HG03558 (cell line): Measurements from ENCODE around the gene ZEB2.

ENCODE experiments used
- ATAC-seq: cut with Tn5 transposase; IDR thresholded peaks from one replicate; pipeline ENCODE4 v1.9.1; 2021; ENCODE audit warnings: moderate number of reproducible peaks; ENCODE audit not compliant: unreplicated experiment; ENCODE audit errors: extremely low read depth

Gene ZEB2

DNA sequence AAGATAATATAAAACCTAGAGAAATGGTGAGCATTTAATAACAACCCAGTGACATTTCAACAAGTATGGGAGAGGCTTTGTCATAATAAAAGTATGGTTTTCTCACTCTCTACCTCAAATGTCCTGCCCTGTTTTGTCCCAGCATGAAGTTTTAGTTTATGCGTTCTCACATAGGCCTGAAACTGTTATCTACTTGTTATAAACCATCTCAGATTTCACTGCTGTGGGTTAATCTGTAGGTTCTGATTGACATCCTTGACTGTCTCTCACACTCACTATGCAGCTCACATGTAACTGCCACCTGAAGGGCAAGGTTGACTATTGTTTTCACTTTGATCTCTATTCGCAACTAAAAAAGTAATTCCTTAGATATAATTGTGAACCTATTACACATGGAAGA, 44.9 kb downstream of the ZEB2 start:
- ATAC-seq = no peak

DNA sequence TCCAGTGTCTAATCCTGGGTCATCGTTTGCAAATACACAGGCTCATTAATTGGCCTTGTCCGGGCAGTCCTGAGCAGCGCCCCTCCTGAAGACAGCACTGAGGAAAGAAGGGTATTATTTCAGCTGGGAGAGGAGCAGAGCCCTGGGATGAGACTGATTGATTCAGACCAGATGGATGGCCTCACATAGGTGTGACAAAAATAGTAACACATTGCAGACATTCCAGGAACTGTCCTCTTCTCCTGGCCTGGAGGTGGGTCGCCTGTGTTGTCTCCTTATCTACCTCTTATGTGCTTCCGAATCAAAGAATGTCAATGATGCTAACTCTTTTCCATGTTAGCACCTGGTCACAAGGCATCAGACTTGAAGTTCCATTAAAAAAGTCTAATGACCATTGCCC, 45.9 kb downstream of the ZEB2 start:
- no peak for ATAC-seq

DNA sequence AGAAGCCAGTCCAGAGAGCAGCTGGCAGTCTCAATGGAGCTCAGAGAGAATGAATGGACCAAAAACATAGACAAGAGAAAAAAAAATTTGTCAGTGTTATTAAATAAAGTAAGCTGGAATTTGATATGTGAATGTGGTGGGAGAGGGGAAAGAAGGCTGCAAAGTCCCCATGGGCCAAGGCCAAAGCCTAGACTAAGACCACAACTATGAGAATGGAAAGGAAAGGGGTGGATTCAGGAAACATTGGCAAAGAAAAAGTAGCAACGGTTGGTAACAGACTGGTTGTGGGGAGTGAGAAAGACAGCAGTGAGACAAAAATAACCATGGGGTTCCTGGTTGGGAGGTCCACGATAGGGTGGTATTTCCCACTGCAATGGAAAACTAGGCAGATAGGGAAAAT, 47.0 kb downstream of the ZEB2 start:
- ATAC-seq = no peak

DNA sequence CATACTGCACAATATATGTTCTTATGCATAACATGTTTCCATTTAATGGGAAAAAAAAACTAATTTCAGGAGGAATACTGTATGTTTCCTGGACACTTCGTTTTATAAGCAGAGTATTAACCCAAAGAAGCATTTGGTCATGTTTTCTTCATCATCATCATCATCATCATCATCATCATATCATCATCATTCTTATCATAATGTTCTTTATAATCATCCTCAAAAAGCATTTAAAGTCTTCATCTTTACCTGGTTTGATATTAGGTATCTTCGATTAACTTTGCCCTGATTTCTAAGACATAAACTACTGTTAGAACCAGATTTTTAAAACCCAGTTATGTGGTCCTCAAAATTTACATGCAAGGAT, 47.9 kb downstream of the ZEB2 start:
- no peak for ATAC-seq

DNA sequence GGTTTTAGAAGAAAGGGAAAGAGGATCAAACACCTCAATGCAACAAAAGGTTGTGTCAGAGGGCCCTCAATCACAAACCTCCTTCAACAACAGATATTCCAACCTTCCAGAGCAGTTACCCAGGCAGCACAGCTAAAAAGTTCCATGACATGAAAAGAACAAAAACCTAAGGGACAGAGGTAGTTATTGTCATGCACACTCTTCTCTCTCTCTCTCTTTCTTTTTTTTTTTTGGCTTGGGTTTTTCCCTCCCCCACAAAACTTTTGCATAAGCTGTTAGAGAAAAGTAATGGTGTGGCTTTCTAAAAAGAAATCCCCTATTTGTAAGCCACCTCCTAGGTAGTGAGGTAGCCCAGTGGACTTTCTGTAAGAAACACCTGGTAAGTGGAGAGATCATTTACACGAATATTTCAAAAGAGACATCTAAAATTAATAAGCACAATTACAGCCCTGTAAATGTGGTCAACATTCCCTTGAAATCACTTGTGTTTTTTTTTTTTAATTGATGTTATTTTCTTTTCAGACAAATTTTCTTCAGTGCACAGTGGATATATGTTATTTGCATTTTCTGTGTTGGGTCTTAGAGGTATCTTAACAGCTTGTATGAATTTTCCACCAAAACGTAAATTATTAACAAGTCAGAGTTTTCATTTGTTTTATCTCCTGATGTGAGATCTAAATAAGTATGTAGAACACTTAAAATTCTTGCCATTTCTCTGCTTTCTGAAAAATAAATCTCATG, 48.4 kb downstream of the ZEB2 start:
- peak; percentile 85 for ATAC-seq

DNA sequence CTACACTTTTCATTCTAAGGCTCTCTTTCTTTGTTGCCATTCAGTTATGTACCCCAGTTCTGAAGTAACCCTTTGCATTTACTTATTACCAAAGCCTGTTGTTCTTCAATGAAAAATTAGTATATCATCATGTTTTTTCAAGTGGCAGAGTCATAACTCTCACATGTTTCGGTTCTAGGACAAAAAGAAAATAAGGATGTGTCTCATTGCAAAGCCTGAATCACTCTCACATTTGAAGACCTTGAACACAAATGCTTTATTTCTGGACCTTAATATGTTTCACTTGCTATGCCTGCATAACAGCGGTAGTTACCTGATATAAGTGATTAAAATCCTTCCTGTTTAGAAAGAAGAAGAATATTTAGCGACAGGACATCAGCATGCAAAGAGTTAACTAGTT, 49.1 kb downstream of the ZEB2 start:
- no peak for ATAC-seq

DNA sequence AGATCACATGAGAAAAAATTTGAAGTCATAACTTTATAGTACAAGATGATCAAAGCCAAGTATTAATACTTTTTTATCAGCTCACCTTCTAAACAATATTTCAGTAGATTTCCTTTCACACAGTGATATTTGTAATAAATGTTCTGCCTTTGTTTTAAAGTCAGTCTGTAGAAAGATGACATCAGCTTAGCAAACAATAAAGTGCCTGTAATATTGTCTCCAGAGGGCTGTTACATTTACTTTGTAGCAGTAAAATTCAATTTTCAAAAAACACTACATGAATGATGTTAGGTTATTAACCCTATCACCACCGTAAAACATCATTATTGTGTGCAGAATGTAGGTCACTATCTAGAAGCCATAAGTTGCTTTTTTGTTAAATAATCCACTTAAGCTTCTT, 49.6 kb downstream of the ZEB2 start:
- ATAC-seq = no peak

DNA sequence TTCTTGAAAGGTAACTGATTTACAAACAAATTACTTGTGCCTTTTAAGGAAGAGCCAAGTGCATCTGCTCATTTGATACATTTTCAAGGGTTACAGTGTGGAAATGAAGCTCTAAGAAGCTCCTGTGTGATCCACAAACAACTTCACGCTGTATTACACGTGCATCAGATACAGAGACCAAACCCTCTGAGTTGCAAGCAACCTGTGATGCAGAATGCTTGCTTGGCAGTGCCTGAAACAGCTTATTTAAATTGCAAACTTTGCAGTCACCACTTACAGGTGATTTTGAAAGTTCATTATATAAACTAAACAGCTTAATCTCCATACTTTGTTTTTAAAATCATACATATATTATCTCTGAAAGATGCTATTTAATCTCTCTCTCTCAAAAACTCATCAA, 50.1 kb downstream of the ZEB2 start:
- no peak for ATAC-seq

DNA sequence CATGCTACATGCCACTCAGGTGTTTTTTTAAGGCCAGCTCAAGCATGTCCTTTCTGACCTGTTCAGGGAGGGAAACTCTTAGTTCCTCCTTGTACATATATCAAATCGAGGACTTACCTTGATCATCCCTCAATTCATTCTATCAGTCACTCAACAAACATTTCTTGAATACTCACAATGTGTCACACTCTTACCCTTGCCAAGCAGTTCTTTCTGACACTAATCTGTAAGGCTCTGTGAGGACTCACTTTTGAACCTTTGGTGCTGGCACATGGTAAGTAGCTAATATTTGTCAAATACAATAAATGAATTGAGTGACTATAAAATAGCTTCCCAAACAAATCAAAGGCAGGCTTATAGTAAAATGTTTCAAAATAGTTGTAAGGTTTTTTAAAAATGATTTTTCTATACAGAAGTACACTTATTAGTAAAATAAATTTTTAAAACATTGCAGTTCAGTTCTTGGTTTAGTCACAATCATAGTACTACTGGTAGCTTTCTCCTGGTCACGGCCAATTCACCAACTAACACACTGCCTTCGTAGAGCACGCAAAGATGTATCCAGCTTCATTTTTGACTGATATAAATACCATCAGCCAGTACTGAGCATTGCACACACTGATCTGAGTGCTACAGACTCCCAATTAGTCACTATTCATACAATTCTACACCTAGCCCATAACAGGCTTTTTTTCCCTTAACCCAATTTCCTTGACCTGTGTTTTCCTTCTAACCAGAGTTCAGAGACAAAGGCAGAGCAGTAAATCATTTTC, 50.9 kb downstream of the ZEB2 start:
- ATAC-seq = no peak

DNA sequence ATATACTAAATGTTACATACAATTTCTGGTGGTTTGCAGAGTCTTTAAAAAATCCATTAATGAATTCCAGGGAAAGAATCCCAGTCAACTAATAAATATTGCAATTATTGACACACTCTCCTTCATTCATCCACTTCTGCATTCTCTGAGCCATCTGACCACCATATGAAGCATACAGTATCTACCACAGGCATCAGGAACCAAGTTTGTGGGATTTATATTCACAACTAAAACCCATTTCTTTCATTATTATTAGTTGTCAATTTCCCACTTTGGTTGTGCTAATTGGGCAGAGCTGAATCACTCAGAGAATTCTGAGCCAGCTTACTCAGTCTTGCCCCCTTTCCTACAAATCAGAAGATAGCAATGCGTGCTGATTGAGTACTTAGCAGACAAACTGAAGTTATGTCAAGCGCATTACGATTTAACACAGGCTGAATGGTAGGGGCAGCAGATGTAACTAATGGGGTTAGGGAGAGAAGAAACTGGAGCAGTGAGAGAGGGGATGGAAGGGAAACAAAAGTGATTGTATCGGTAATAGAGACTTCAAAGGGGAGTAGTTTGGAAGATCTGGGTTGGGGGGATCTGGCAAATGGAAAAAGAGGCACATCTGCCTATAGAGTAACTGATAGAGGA, 52.3 kb downstream of the ZEB2 start:
- no peak for ATAC-seq

DNA sequence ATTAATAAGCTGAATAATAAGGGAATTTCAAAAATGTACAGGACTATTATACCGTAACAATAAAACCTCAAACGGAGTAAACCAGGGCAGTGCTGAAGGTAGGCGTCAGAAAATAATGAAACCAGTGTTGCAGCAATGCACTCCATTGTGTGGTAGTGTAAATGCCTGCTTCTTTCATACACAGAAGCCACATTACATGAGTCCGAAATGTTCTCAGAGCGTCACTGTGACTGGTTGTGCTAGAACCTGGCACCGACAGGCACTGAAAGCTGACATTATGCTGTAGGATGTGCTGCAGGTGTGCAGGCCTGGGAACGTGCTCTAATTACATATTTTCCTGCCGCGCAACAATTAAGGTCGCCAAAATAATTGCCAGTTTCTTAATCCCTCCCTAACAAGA, 53.3 kb downstream of the ZEB2 start:
- ATAC-seq = no peak

DNA sequence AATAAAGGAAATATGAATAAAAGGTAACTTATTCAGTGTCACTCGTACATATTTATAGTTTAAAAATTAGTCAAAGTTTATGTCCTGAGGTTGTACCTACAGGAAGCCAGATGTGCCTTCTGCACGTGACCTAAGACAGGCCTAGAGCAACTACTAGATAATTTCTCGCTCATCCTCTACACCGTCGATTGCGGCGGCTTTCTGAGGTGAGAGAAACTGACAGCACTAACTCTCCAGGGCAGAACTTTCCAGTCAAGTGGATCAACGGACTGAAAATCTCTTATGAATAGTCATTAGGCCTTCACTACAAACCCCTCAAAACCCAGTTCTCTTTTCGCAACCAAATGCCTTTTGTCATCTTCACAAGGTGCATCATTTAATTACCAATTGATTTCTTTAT, 54.2 kb downstream of the ZEB2 start:
- no peak for ATAC-seq

DNA sequence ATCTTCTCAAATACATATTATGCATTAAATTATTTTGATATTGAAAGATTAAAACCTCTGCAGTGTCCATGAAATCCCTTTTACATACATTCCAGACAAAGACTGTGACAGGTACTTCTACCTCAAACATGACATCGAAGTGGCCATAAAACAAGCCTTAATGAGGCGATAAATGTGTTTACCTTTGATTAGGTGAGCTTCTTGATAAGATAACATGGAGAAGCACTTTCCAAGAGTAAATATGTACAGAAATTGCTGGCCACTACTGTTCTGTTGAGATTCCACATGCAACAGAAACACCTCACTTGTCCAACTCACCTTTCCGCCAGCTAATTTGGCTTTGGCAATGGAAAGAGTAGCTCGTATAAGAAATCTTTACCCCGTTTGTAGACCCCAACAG, 55.2 kb downstream of the ZEB2 start:
- no peak for ATAC-seq

DNA sequence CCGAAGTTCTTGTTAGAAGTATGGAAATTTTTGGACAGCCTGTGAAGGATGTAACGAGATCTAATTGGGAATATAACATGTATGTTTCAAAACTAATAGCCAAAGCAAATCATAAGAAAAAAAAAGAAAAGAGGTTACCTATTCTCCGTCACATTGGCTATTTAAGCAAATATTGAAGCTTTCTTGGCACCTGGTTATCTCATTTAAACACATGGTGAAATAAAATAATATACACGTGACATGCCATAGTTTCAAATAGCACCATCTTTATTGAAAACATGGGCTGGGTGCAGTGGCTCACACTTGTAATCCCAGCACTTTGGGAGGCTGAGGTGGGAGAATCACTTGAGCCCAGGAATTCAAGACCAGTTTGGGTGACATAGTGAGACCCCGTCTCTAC, 56.7 kb downstream of the ZEB2 start:
- ATAC-seq = no peak

DNA sequence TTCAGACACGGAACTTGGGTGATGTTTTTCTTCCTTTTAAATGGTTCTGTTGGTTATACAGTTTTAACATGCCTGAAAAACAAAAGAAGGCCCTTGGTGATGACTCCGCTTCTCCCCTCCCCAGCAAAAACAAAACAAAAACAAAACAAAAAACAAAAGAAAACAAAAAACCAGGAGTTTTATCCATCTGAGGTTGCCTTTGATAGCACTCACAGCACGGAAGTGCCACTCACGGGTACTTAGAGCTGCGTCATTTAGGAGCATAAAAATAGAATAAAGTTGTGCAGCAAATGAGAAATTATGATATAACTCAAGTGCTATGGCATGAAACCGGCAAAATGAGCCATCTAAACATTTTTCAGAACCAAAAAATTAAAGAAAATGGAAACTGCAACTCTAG, 57.7 kb downstream of the ZEB2 start:
- ATAC-seq = no peak

DNA sequence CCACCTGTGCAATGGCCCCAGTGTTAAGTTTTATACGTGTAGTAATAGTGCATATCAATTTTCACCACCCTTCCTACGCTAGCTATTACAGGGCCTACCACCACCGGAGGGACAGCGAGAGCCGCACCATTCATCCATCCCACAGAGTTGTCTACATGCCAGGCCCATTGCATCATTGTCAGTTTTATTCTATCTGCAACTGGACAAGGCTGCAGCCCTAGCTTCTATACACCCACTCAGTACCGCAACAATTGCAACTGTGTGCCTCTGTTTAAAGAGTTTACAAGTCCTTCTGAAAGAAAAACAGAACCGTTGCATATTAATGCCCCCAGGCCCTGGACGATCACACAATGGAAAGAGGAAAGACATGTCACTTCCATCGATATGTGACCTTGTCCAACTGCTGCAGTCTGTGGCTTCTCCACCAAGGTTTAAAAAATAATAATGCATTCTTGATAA, 58.6 kb downstream of the ZEB2 start:
- no peak for ATAC-seq

DNA sequence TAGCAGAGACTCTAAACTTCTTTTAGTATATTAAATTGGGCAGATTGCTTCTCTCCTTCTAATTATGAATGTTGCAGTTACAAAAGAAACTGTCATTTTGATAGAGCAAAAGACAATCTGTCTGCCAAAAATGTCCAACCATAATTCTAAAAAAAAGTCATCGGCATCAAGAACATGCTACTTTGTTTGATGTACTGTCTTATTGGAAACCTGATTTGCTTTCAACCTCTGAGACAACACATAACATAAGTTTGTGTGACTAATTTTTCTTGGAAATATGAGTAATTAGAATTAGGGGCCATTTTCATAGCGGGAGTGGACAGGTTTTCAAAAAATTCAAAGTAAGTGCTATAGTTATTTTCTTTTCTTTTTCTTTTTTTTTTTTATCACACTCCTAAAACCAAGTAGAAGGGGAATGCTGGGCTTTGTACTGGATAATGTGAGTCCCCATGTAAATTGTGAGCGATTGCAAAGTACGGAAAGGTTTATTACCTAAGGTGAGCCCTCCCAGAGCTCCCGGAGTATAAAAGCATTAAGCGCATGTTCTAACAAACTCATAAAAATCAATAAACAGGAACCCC, 59.1 kb downstream of the ZEB2 start:
- no peak for ATAC-seq

DNA sequence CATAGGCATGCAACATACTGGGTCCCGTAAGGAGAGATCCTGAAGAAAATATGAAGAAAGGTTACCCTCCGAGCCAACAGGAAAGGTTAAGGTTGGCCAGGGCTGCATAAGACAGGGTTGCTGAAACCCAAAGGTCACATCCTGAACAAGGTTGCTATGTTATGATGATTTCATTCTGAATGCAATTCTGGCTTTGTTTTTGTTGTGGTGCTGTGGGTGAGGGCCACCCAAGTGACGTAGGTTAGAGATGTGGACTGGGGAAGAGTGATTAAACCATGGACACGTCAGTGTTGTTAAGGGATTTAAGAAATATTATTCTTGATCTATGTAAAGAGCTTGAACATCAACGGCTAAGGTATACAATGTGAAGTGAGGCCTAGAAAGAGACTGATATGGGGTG, 60.0 kb downstream of the ZEB2 start:
- ATAC-seq = no peak

DNA sequence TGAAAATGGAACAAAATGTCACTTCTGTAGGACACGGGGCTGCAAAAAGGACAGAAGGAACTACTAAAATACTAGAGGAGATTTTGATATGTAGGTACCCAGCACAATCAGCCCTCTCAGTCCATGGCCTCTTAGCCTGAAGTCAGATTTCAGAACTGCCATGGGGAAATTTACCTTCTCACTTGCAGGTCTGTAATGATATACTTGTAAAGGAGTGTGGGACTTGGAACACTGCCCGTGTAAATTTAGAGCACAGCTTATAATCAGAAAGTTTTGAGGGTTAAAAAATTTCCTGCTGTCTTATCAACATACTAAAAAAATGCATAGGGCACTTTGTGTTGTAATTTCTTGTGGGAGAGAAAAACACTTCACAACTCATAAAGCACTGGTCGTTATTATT, 60.6 kb downstream of the ZEB2 start:
- ATAC-seq = no peak

DNA sequence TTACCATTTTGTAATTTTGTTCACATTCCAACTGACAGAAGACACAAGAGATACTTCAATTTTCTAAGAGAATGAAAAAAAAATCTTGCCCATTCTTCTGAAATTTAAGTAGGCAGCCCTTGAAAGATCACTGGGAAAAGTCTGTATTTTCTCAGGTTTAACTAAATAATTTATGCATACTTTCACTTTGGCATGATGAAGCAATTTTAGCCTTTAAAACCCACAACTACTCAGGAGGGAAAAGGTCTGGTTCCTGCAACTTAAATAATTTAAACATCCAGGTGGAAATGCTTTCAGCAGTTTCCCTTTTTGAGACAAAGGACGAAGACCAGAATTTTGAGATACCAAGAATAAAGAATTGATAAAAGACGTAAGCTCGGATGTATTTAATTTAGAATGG, 61.4 kb downstream of the ZEB2 start:
- ATAC-seq = no peak

DNA sequence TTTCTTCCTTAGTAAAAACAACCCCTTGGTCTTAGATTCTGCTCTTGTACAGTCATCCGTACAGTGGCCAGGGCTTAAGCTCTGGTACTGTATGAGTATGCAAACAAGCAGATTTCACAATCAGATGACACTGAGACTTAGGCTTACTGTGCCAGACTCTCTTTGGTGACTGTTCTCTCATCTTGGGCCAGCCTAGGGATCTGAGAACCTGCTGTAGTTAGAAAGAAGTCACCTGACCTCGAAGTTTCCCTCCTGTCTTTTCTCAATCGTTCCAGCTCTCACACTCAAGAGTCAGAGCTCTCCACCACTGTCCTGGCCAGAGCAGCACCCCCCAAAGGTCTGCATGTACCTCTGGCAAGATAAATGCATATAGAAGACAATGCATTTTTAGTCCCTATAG, 63.2 kb downstream of the ZEB2 start:
- ATAC-seq = no peak
